CD4-positive, alpha-beta T cell (primary cell): ENCODE measurements around the gene MINPP1. TPM values are rescaled to one million over a fixed set of nuclear protein-coding genes. Genes with fewer than 3 reads are reported as not detected.

Experiments
- ATAC-seq: fragments of 200-7000 bp; cut with Tn5 transposase; one replicate; pipeline ENCODE4 v1.10.0; 2022; ENCODE audit warnings: mild to moderate bottlenecking; ENCODE audit not compliant: poor library complexity
- CTCF ChIA-PET: fragments of 350-600 bp; sonication (Branson Sonifier 250); formaldehyde crosslinking; loops from one replicate; lab custom pipeline; 2021; ENCODE audit warnings: antibody characterized with exemption, inconsistent platforms; lab: Charles Lee
- POLR2A ChIA-PET: fragments of 350-600 bp; sonication (Branson Sonifier 250); formaldehyde crosslinking; loops from one replicate; lab custom pipeline; 2021; ENCODE audit warnings: antibody characterized with exemption, inconsistent platforms; lab: Charles Lee
- DNase-seq, 14 experiments: peaks; one replicate each; pipeline ENCODE4 v3.0.0-alpha.2; 2013 to 2020; ENCODE audit warnings: mixed read lengths in 2 of 14
- H3K27ac ChIP-seq, 2 donors: one replicate each; pipeline versions ENCODE4 v1.5.1 to v1.7.0; 2013; ENCODE audit warnings: low read length in 2 of 2, low read depth in 1 of 2, mild to moderate bottlenecking in 1 of 2
- H3K27me3 ChIP-seq, 2 experiments: 1 replicate in 1 of 2; 2 replicates in 1 of 2; pipeline versions ENCODE4 v1.6.1 to v1.7.0; 2013; ENCODE audit warnings: low read length in 2 of 2, control low read depth in 1 of 2, mild to moderate bottlenecking in 1 of 2, moderate library complexity in 1 of 2; ENCODE audit not compliant: insufficient read depth in 2 of 2, control insufficient read depth in 1 of 2
- H3K36me3 ChIP-seq: one replicate; pipeline ENCODE4 v1.6.1; 2013; ENCODE audit warnings: low read length, control low read depth; ENCODE audit not compliant: insufficient read depth
- H3K4me1 ChIP-seq: one replicate; pipeline ENCODE4 v1.6.1; 2013; ENCODE audit warnings: low read length, control low read depth; ENCODE audit not compliant: insufficient read depth
- H3K4me3 ChIP-seq: one replicate; pipeline ENCODE4 v1.5.1; 2013; ENCODE audit warnings: mild to moderate bottlenecking, low read length, moderate library complexity
- H3K9me3 ChIP-seq, 2 experiments: 1 replicate in 1 of 2; 2 replicates in 1 of 2; pipeline versions ENCODE4 v1.6.1 to v1.7.0; 2013; ENCODE audit warnings: low read length in 2 of 2, mild to moderate bottlenecking in 2 of 2, control low read depth in 1 of 2, moderate library complexity in 1 of 2; ENCODE audit not compliant: control insufficient read depth in 1 of 2, insufficient read depth in 1 of 2
- H3K27ac Mint-ChIP-seq: one replicate; pipeline ENCODE4 v1.8.0; 2020; ENCODE audit warnings: mixed read lengths
- H3K27me3 Mint-ChIP-seq: one replicate; pipeline ENCODE4 v1.8.0; 2021; ENCODE audit warnings: mixed read lengths
- H3K36me3 Mint-ChIP-seq: one replicate; pipeline ENCODE4 v1.8.0; 2021; ENCODE audit warnings: low read depth, mixed read lengths
- H3K4me1 Mint-ChIP-seq: one replicate; pipeline ENCODE4 v1.8.0; 2021; ENCODE audit warnings: low read depth, mixed read lengths
- H3K4me3 Mint-ChIP-seq: one replicate; pipeline ENCODE4 v1.8.0; 2020; ENCODE audit warnings: mild to moderate bottlenecking, mixed read lengths
- H3K9me3 Mint-ChIP-seq: one replicate; pipeline ENCODE4 v1.8.0; 2020; ENCODE audit warnings: mixed read lengths
- intact Hi-C, 2 experiments: fragments of 100-400 bp; cut with DNase I in 1 of 2; cut with micrococcal nuclease in 1 of 2; formaldehyde crosslinking; loops; one replicate each; pipeline versions ENCODE4 v1.15.1 to v1.9.0; 2023 to 2025; cut with DNase I, micrococcal nuclease
- total RNA-seq, 174 experiments: library from RNA in 2 of 174; stranded (reverse) in 2 of 174; gene quantifications; one replicate each; pipeline ENCODE4 v1.2.3 and lab custom pipeline; 2021 to 2026
- TF ChIP-seq, protein P1 (sequence below): fragments of 200-600 bp; IDR thresholded peaks from one replicate; pipeline ENCODE4 v1.8.0; 2022; ENCODE audit warnings: antibody characterized with exemption, mild to moderate bottlenecking

The MINPP1 gene
- total RNA-seq, 2 experiments from 2014 or later, result 0.50 to 0.69 TPM

DNA sequence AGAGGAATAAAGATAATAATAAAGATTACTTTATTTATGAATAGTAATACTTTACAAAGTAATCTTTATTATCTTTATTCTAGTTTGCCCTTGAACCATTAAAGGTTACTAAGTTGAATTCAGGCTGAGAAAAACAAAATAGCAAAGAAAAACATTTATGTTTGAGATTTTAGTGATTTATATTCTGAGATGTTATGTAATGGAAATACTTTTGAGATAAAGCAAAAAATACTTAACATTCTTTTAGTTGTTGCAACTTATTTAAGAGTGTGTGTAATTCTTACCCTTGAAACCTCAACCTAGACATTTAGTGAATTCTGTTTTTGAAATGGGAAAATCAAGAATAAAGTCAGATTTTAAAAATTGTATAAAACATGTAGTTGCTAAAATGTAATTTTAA lies 40.0 kb downstream of the MINPP1 start:
- H3K4me3 Mint-ChIP-seq, result no peak overlapping the region

DNA sequence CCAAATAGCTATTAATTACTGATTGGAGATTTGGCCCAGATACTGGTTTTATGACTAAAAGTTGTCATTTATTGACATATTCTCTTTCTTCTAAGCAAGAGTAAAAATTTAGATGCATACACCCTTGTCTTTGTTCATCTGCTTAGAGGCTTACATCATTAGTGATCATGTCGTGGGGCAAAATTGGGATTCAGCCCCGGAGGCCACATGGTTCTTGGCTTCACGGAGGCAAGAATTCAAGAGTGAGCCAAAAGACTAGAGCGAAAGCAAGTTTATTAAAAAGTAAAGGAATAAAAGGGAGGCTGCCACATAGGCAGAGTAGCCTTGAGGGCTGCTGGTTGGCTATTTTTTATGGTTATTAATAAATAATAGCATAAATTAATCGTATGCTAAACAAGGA lies 41.1 kb downstream of the MINPP1 start:
- Histone ChIP-seq H3K27me3 (no peaks in the 10 kb centered on the region), H3K4me1 (peaks cover 11% of the 10 kb centered on the region), H3K36me3 (peaks cover 12% of the 10 kb centered on the region), H3K9me3 (peaks cover 6 to 10% of the 10 kb centered on the region in 2 experiments), H3K27ac (no peak overlapping the region), H3K4me3 (no peak overlapping the region)
- H3K27me3 Mint-ChIP-seq, result no peaks in the 10 kb centered on the region
- H3K4me1 Mint-ChIP-seq, result peaks cover 17% of the 10 kb centered on the region
- no peak for ATAC-seq
- H3K36me3 Mint-ChIP-seq, result peaks cover 60% of the 10 kb centered on the region
- TF ChIP-seq, protein P1, sequence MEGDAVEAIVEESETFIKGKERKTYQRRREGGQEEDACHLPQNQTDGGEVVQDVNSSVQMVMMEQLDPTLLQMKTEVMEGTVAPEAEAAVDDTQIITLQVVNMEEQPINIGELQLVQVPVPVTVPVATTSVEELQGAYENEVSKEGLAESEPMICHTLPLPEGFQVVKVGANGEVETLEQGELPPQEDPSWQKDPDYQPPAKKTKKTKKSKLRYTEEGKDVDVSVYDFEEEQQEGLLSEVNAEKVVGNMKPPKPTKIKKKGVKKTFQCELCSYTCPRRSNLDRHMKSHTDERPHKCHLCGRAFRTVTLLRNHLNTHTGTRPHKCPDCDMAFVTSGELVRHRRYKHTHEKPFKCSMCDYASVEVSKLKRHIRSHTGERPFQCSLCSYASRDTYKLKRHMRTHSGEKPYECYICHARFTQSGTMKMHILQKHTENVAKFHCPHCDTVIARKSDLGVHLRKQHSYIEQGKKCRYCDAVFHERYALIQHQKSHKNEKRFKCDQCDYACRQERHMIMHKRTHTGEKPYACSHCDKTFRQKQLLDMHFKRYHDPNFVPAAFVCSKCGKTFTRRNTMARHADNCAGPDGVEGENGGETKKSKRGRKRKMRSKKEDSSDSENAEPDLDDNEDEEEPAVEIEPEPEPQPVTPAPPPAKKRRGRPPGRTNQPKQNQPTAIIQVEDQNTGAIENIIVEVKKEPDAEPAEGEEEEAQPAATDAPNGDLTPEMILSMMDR, result no peak
- no peak overlapping the region for H3K4me3 Mint-ChIP-seq
- DNase-seq, result no peak
- intact Hi-C loops, result no loop called here
- CTCF ChIA-PET, result no interaction called here
- H3K27ac Mint-ChIP-seq, result no peak overlapping the region
- H3K9me3 Mint-ChIP-seq, result peaks cover 9% of the 10 kb centered on the region
- POLR2A ChIA-PET, result no interaction called here

More for the DNA sequence above, 40.0 kb downstream of the MINPP1 start:
- Mint-ChIP-seq H3K27me3 (no peaks in the 10 kb centered on the region), H3K27ac (no peak overlapping the region), H3K9me3 (peaks cover 9% of the 10 kb centered on the region), H3K36me3 (peaks cover 67% of the 10 kb centered on the region), H3K4me1 (peaks cover 14% of the 10 kb centered on the region)
- Histone ChIP-seq H3K4me3 (no peak overlapping the region), H3K36me3 (peaks cover 12% of the 10 kb centered on the region), H3K4me1 (peaks cover 11% of the 10 kb centered on the region), H3K9me3 (peaks cover 6 to 10% of the 10 kb centered on the region in 2 experiments), H3K27ac (no peak overlapping the region), H3K27me3 (no peaks in the 10 kb centered on the region)
- intact Hi-C loops, result no loop called here
- DNase-seq, result no peak
- ChIA-PET POLR2A (no interaction called here), CTCF (interaction anchor here (0.6 kb wide), 1 partner anchor 162 kb away, joined by 5 read pairs; no protein-coding TSS in a partner anchor)
- TF ChIP-seq, protein P1, result no peak
- ATAC-seq, result no peak

DNA sequence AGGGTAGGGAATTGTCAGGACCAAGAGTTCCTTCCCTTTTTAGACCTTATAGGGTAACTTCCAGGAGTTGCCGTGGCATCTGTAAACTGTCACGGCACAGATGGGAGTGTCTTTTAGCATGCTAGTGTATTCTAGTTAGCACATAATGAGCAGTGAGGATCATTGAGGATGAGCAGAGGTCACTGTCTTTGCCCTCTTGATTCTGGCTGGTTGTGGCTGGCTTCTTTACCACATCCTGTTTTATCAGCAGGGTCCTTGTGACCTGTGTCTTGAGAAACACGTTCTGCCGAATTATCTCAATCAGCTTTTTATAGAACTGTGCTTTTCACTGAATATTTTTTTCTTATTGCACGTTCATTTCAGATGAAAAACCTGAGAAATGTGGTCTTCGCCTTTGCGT lies 41.5 kb downstream of the MINPP1 start:
- Histone ChIP-seq H3K27ac (no peak overlapping the region), H3K4me1 (peaks cover 11% of the 10 kb centered on the region), H3K36me3 (peaks cover 12% of the 10 kb centered on the region), H3K27me3 (no peaks in the 10 kb centered on the region), H3K9me3 (peaks cover 6 to 10% of the 10 kb centered on the region in 2 experiments), H3K4me3 (no peak overlapping the region)
- ATAC-seq (no peak), DNase-seq (peak in 3 of 14 experiments; percentile 12 to 34 (median 19))
- peaks cover 60% of the 10 kb centered on the region for H3K36me3 Mint-ChIP-seq
- H3K9me3 Mint-ChIP-seq, result peaks cover 9% of the 10 kb centered on the region
- H3K4me3 Mint-ChIP-seq, result no peak overlapping the region
- CTCF ChIA-PET, result no interaction called here
- POLR2A ChIA-PET, result no interaction called here
- H3K27ac Mint-ChIP-seq, result no peak overlapping the region
- no peaks in the 10 kb centered on the region for H3K27me3 Mint-ChIP-seq
- intact Hi-C loops, result no loop called here
- TF ChIP-seq, protein P1, result no peak
- peaks cover 20% of the 10 kb centered on the region for H3K4me1 Mint-ChIP-seq
